ENCODE data around the gene KSR2.

KSR2 gene

GRCh38 chr12:117499759-117500485, 468.9 kb downstream of the KSR2 start:
- no peak overlapping the region for H2AFZ ChIP-seq
- H3K27ac ChIP-seq = no peak overlapping the region
- no peaks in the 10 kb centered on the region for H3K27me3 ChIP-seq (ENCODE audit: control insufficient read depth, insufficient read depth, low read length)
- H3K4me3 ChIP-seq (ENCODE audit: low read depth, low read length) = no peak overlapping the region
- no peak overlapping the region for H3K4me2 ChIP-seq (ENCODE audit: low read length)
- no peaks in the 10 kb centered on the region for H3K36me3 ChIP-seq (ENCODE audit: control insufficient read depth, insufficient read depth, low read length)
- TF ChIP-seq, protein P1, sequence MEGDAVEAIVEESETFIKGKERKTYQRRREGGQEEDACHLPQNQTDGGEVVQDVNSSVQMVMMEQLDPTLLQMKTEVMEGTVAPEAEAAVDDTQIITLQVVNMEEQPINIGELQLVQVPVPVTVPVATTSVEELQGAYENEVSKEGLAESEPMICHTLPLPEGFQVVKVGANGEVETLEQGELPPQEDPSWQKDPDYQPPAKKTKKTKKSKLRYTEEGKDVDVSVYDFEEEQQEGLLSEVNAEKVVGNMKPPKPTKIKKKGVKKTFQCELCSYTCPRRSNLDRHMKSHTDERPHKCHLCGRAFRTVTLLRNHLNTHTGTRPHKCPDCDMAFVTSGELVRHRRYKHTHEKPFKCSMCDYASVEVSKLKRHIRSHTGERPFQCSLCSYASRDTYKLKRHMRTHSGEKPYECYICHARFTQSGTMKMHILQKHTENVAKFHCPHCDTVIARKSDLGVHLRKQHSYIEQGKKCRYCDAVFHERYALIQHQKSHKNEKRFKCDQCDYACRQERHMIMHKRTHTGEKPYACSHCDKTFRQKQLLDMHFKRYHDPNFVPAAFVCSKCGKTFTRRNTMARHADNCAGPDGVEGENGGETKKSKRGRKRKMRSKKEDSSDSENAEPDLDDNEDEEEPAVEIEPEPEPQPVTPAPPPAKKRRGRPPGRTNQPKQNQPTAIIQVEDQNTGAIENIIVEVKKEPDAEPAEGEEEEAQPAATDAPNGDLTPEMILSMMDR (IDR thresholded peaks at IDR 0.05) = no peak
- no peaks in the 10 kb centered on the region for H3K79me2 ChIP-seq
- H3K9me3 ChIP-seq (ENCODE audit: control insufficient read depth, low read length) = no peaks in the 10 kb centered on the region
- no peak overlapping the region for H3K9ac ChIP-seq
- no peaks in the 10 kb centered on the region for H3K4me1 ChIP-seq

DNA sequence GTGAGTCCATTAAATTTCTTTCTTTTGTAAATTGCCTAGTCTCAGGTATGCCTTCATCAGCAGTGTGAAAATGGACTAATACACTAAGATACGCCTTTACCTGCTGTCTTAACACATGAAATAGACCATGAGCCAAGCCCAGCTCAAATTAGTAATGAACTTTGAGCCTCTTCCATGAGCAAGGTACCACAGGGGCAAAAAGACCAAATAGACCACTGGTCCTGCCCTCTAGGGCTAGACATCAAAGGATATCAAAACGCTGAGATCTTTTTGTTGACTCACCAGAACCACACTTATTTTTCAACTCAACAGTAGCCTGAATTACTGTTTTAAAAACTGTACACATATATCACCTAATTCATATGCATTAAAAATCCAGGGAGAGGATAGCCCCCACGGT, 469.9 kb downstream of the KSR2 start:
- TF ChIP-seq, protein P1 (IDR thresholded peaks at IDR 0.05) = no peak
- Histone ChIP-seq H3K4me2 (ENCODE audit: low read length) (no peak overlapping the region), H3K27ac (no peak overlapping the region), H3K9ac (no peak overlapping the region), H2AFZ (no peak overlapping the region), H3K9me3 (ENCODE audit: control insufficient read depth, low read length) (no peaks in the 10 kb centered on the region), H3K27me3 (ENCODE audit: control insufficient read depth, insufficient read depth, low read length) (no peaks in the 10 kb centered on the region), H3K79me2 (no peaks in the 10 kb centered on the region), H3K4me3 (ENCODE audit: low read depth, low read length) (no peak overlapping the region), H3K4me1 (no peaks in the 10 kb centered on the region), H3K36me3 (ENCODE audit: control insufficient read depth, insufficient read depth, low read length) (no peaks in the 10 kb centered on the region)

DNA sequence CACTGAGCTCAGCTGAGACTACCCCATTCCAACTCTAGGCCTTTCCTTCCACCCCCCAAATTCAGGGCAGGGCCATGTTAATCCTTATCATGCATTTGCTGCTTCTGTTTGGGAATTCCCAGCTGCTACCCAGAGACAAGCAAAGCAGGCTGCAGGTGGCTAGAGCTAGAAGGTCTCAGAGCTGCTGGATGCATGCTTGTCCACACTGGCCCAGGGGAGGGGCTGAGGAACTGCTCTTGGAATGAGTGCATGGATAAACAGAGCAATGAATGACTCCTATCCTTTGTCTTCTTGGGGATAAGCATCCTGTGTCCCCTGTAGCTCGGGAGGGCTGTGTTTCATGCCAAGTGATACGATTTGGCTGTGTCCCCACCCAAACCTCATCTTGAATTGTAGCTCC, 470.5 kb downstream of the KSR2 start:
- no peaks in the 10 kb centered on the region for H3K4me1 ChIP-seq
- H3K27me3 ChIP-seq (ENCODE audit: control insufficient read depth, insufficient read depth, low read length) = no peaks in the 10 kb centered on the region
- TF ChIP-seq, protein P1 (IDR thresholded peaks at IDR 0.05) = no peak

DNA sequence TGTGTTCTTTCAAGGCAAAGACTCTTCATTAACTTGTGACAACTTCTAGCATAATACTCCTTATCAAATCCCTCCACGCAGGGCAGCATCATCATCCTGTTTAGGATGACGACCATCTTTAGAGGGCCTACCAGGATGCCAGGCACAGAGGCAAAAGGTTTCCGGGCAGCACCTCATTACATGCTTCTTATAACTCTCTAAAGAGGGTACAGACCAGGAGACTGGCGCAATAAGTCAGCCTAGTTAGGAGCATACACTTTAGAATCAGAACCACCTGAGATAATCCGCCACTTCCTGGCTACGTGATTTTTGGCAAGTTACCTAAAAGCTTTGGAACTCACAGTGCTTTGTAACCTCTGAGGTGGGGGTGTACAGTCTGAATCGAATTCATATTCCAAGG, 471.4 kb downstream of the KSR2 start:
- Histone ChIP-seq H3K9ac (no peak overlapping the region), H3K4me2 (ENCODE audit: low read length) (no peak overlapping the region), H2AFZ (no peak overlapping the region), H3K27ac (no peak overlapping the region), H3K4me3 (ENCODE audit: low read depth, low read length) (no peak overlapping the region), H3K9me3 (ENCODE audit: control insufficient read depth, low read length) (no peaks in the 10 kb centered on the region), H3K79me2 (no peaks in the 10 kb centered on the region), H3K36me3 (ENCODE audit: control insufficient read depth, insufficient read depth, low read length) (no peaks in the 10 kb centered on the region), H3K4me1 (no peaks in the 10 kb centered on the region), H3K27me3 (ENCODE audit: control insufficient read depth, insufficient read depth, low read length) (no peaks in the 10 kb centered on the region)
- TF ChIP-seq, protein P1 (IDR thresholded peaks at IDR 0.05) = no peak

More for the DNA sequence above, 470.5 kb downstream of the KSR2 start:
- no peaks in the 10 kb centered on the region for H3K36me3 ChIP-seq (ENCODE audit: control insufficient read depth, insufficient read depth, low read length)
- H3K9ac ChIP-seq = no peak overlapping the region
- no peak overlapping the region for H2AFZ ChIP-seq
- H3K4me2 ChIP-seq (ENCODE audit: low read length) = no peak overlapping the region
- H3K27ac ChIP-seq = no peak overlapping the region
- H3K79me2 ChIP-seq = no peaks in the 10 kb centered on the region
- H3K4me3 ChIP-seq (ENCODE audit: low read depth, low read length) = no peak overlapping the region
- no peaks in the 10 kb centered on the region for H3K9me3 ChIP-seq (ENCODE audit: control insufficient read depth, low read length)

Measured in parathyroid adenoma (tissue), 2 donors.